Measurements from ENCODE around the gene AGPS.

GRCh38 chr2:177478029-177478428, 85.5 kb downstream of the AGPS start:
- TF ChIP-seq CTCF (IDR thresholded peaks at IDR 0.05) (no peak), POLR2A (IDR thresholded peaks at IDR 0.05) (no peak)

All from gastroesophageal sphincter (tissue), 3 donors.